GM12878 (cell line): ENCODE data around the gene TOMM20. TPM values are rescaled to one million over a fixed set of nuclear protein-coding genes. Genes with fewer than 3 reads are reported as not detected.

Experiments
- BCL11A ChIP-seq: IDR thresholded peaks from 2 replicates; pipeline ENCODE4 v1.6.1; 2011; ENCODE audit warnings: low read depth, low read length
- BCL3 ChIP-seq: IDR thresholded peaks from 2 replicates; pipeline ENCODE4 v1.6.1; 2011; ENCODE audit warnings: borderline replicate concordance, low read depth, mild to moderate bottlenecking, moderate library complexity, low read length; ENCODE audit not compliant: insufficient read depth, poor library complexity, severe bottlenecking
- BMI1 ChIP-seq: fragments of 450-650 bp; IDR thresholded peaks from 2 replicates; pipeline ENCODE4 v1.6.1; 2016; ENCODE audit warnings: mild to moderate bottlenecking, moderate library complexity, borderline replicate concordance
- CREM ChIP-seq: IDR thresholded peaks from 2 replicates; pipeline ENCODE4 v1.6.1; 2014; ENCODE audit warnings: antibody characterized with exemption, low read depth
- EGR1 ChIP-seq, 2 experiments: IDR thresholded peaks; 1 replicate in 1 of 2; 2 replicates in 1 of 2; pipeline ENCODE4 v1.6.1; 2011 to 2012; ENCODE audit warnings: low read depth in 2 of 2, low read length in 2 of 2, borderline replicate concordance in 1 of 2, mild to moderate bottlenecking in 1 of 2, moderate library complexity in 1 of 2
- HDAC6 ChIP-seq: fragments of 200-600 bp; sonication (generic); IDR thresholded peaks from one replicate; pipeline ENCODE4 v1.8.0; 2017; ENCODE audit warnings: antibody characterized with exemption; ENCODE audit not compliant: unreplicated experiment
- IKZF2 ChIP-seq, 2 experiments: fragments of 450-650 bp; IDR thresholded peaks; 2 replicates each; pipeline ENCODE4 v1.6.1; 2017; ENCODE audit warnings: mild to moderate bottlenecking in 2 of 2, moderate library complexity in 2 of 2
- IRF3 ChIP-seq: fragments of 450-650 bp; IDR thresholded peaks from 2 replicates; pipeline ENCODE4 v1.6.1; 2014; ENCODE audit warnings: mild to moderate bottlenecking
- LARP7 ChIP-seq: fragments of 450-650 bp; IDR thresholded peaks from 2 replicates; pipeline ENCODE4 v1.6.1; 2017; ENCODE audit warnings: mild to moderate bottlenecking
- MEF2A ChIP-seq: IDR thresholded peaks from 2 replicates; pipeline ENCODE4 v1.6.1; 2011; ENCODE audit warnings: low read depth, mild to moderate bottlenecking, low read length, moderate library complexity; ENCODE audit not compliant: insufficient read depth
- MTA2 ChIP-seq: fragments of 450-650 bp; IDR thresholded peaks from 2 replicates; pipeline ENCODE4 v1.6.1; 2016; ENCODE audit warnings: low read depth, mild to moderate bottlenecking, moderate library complexity
- MXI1 ChIP-seq: fragments of 150-350 bp; IDR thresholded peaks from 2 replicates; pipeline ENCODE4 v1.6.1; 2011; ENCODE audit warnings: low read depth, mild to moderate bottlenecking, inconsistent platforms, low read length, improper control_type of control experiment
- PAX5 ChIP-seq: IDR thresholded peaks from 2 replicates; pipeline ENCODE4 v1.6.1; 2011; ENCODE audit warnings: low read depth, low read length, borderline replicate concordance
- PML ChIP-seq: IDR thresholded peaks from 2 replicates; pipeline ENCODE4 v1.6.1; 2012; ENCODE audit warnings: low read length, inconsistent platforms
- RELA ChIP-seq: fragments of 450-650 bp; IDR thresholded peaks from 2 replicates; pipeline ENCODE4 v1.8.0; 2014; ENCODE audit warnings: borderline replicate concordance; ENCODE audit not compliant: partially characterized antibody
- SMC3 ChIP-seq: IDR thresholded peaks from 2 replicates; pipeline ENCODE4 v1.6.1; 2011; ENCODE audit warnings: low read length, improper control_type of control experiment, borderline replicate concordance
- SP1 ChIP-seq: IDR thresholded peaks from one replicate; pipeline ENCODE4 v1.6.1; 2011; ENCODE audit warnings: low read depth, low read length
- SREBF1 ChIP-seq: IDR thresholded peaks from 2 replicates; pipeline ENCODE4 v1.6.1; 2012; ENCODE audit warnings: mild to moderate bottlenecking, low read length
- TBL1XR1 ChIP-seq: IDR thresholded peaks from 2 replicates; pipeline ENCODE4 v1.6.1; 2012; ENCODE audit warnings: low read depth, low read length, improper control_type of control experiment
- ZBTB11 ChIP-seq: fragments of 450-650 bp; formaldehyde crosslinking; IDR thresholded peaks from 2 replicates; pipeline ENCODE4 v1.5.0; 2022; ENCODE audit warnings: mild to moderate bottlenecking, missing genetic modification characterization
- ZNF687 ChIP-seq: fragments of 450-650 bp; IDR thresholded peaks from 2 replicates; pipeline ENCODE4 v1.6.1; 2017; ENCODE audit warnings: mild to moderate bottlenecking, moderate library complexity
- polyA plus RNA-seq, 11 experiments: library from polyadenylated mRNA; depleted of rRNA in 4 of 11; unstranded in 6 of 11; stranded (reverse) in 5 of 11; fragments of >200 nt; fragmentation: Nextera tagmentation in 4 of 11; fragmentation: Illumina TruSeq in 1 of 11; extraction: Ambion mirVana in 4 of 11; extraction: Trizol in 1 of 11; gene quantifications; 1 replicate in 1 of 11; 2 replicates in 10 of 11; pipeline versions ENCODE4 v1.2.1 to v1.2.3, GENCODE V29; 2011 to 2016; ENCODE audit warnings: inconsistent platforms in 2 of 11, missing spikeins in 2 of 11, low read depth in 1 of 11
- total RNA-seq, 4 experiments: library from RNA; depleted of rRNA in 3 of 4; stranded (reverse); fragments of >200 nt in 3 of 4; fragmentation: Illumina TruSeq in 1 of 4; extraction: Trizol in 1 of 4; gene quantifications; 2 replicates each; pipeline versions ENCODE4 v1.2.1 to v1.2.3, GENCODE V29; 2013 to 2021

Gene TOMM20
- total and polyA plus RNA-seq, 10 of the 15 experiments (the other 5 are each of a cell fraction or from before 2014, with no cell fraction given): 39.8 to 138 (median 70.1) TPM

- TF ChIP-seq MTA2 (0 out of 2 replicates have a peak, but pooled peaks have one; percentile 27), TBL1XR1 (0 out of 2 replicates have a peak, but pooled peaks have one; percentile 12), ZBTB11 (CRISPR knock-in tag) (no peak), IKZF2 (IDR thresholded peaks at IDR 0.05) (peak in 1 of 2 experiments; percentile 57; a peak in 3 of 4 replicates), RELA (no peak), MEF2A (no peak), BCL11A (no peak), ZNF687 (0 out of 2 replicates have a peak, but pooled peaks have one; percentile 37), PML (no peak), SP1 (peak; percentile 34), HDAC6 (no peak), LARP7 (no peak), SMC3 (no peak), IRF3 (no peak), EGR1 (IDR thresholded peaks at IDR 0.05; ENCODE audit: borderline replicate concordance in 1 of 2, low read depth in 2 of 2, low read length in 2 of 2) (no peak), MXI1 (peak; percentile 69; the same call in 1 of the 2 replicates), BCL3 (no peak), SREBF1 (no peak), PAX5 (peak; percentile 50; the same call in 1 of the 2 replicates), BMI1 (peak; percentile 83), CREM (no peak)
Observed at GRCh38 chr1:235100194-235100772, 28.4 kb downstream of the TOMM20 start (continued).
